T-cell (primary cell): ENCODE measurements around the gene TNFRSF14. TPM values are rescaled to one million over a fixed set of nuclear protein-coding genes. Genes with fewer than 3 reads are reported as not detected.

ENCODE experiments used
- ATAC-seq, 4 experiments: fragments of 200-7000 bp in 3 of 4; fragments of 150-1000 bp in 1 of 4; cut with Tn5 transposase; replicated peaks in 1 of 4; 1 replicate in 3 of 4; 2 replicates in 1 of 4; pipeline ENCODE4 v1.10.0; 2021; ENCODE audit warnings: moderate library complexity in 3 of 4, mild to moderate bottlenecking in 2 of 4, moderate number of reproducible peaks in 1 of 4
- CTCF ChIA-PET, 2 donors: fragments of 300-600 bp; sonication (Branson Sonifier 250); formaldehyde crosslinking; loops; one replicate each; lab custom pipeline; 2022; ENCODE audit warnings: antibody characterized with exemption in 2 of 2; lab: Charles Lee
- POLR2A ChIA-PET, 2 donors: fragments of 300-600 bp; sonication (Branson Sonifier 250); formaldehyde crosslinking; loops; one replicate each; lab custom pipeline; 2022; ENCODE audit warnings: antibody characterized with exemption in 2 of 2; lab: Charles Lee
- DNase-seq, 35 experiments: peaks; one replicate each; pipeline versions ENCODE4 v3.0.0 to v3.0.0-alpha.2; 2013 to 2023
- H3K27ac ChIP-seq: one replicate; pipeline ENCODE4 v1.5.1; 2013; ENCODE audit warnings: low read length
- H3K27me3 ChIP-seq, 2 experiments: replicated peaks in 1 of 2; 1 replicate in 1 of 2; 2 replicates in 1 of 2; pipeline versions ENCODE4 v1.6.1 to v1.7.0; 2013; ENCODE audit warnings: low read length in 1 of 2, mixed read lengths in 1 of 2; ENCODE audit not compliant: control insufficient read depth in 2 of 2, insufficient read depth in 2 of 2; ENCODE audit errors: extremely low read depth in 1 of 2
- H3K36me3 ChIP-seq, 2 donors: 1 replicate in 1 of 2; 2 replicates in 1 of 2; pipeline versions ENCODE4 v1.6.1 to v1.7.0; 2013; ENCODE audit warnings: low read length in 1 of 2; ENCODE audit not compliant: control insufficient read depth in 2 of 2, insufficient read depth in 1 of 2; ENCODE audit errors: extremely low read depth in 1 of 2
- H3K4me1 ChIP-seq, 2 experiments: 1 replicate in 1 of 2; 2 replicates in 1 of 2; pipeline versions ENCODE4 v1.6.1 to v1.7.0; 2013; ENCODE audit warnings: low read length in 2 of 2, mixed read lengths in 1 of 2; ENCODE audit not compliant: insufficient read depth in 2 of 2, control insufficient read depth in 1 of 2; ENCODE audit errors: extremely low read depth in 1 of 2
- H3K4me3 ChIP-seq, 2 donors: 1 replicate in 1 of 2; 2 replicates in 1 of 2; pipeline versions ENCODE4 v1.5.1 to v1.7.0; 2013; ENCODE audit warnings: mild to moderate bottlenecking in 2 of 2, low read length in 1 of 2, moderate library complexity in 1 of 2; ENCODE audit not compliant: control insufficient read depth in 1 of 2; ENCODE audit errors: extremely low read depth in 1 of 2
- H3K9me3 ChIP-seq: 2 replicates; pipeline ENCODE4 v1.7.0; 2013
- H3K27ac Mint-ChIP-seq, 2 donors: one replicate each; pipeline ENCODE4 v1.8.0; 2020 to 2021; ENCODE audit warnings: mild to moderate bottlenecking in 2 of 2, mixed read lengths in 2 of 2
- H3K27me3 Mint-ChIP-seq, 2 donors: one replicate each; pipeline ENCODE4 v1.8.0; 2021 to 2022; ENCODE audit warnings: mixed read lengths in 2 of 2
- H3K36me3 Mint-ChIP-seq: one replicate; pipeline ENCODE4 v1.8.0; 2021; ENCODE audit warnings: mixed read lengths
- H3K4me1 Mint-ChIP-seq, 3 donors: one replicate each; pipeline ENCODE4 v1.8.0; 2020 to 2022; ENCODE audit warnings: mixed read lengths in 3 of 3, mild to moderate bottlenecking in 1 of 3
- H3K4me3 Mint-ChIP-seq, 3 donors: one replicate each; pipeline ENCODE4 v1.8.0; 2020 to 2022; ENCODE audit warnings: mild to moderate bottlenecking in 3 of 3, mixed read lengths in 3 of 3, moderate library complexity in 3 of 3
- H3K9me3 Mint-ChIP-seq, 3 donors: one replicate each; pipeline ENCODE4 v1.8.0; 2020 to 2022; ENCODE audit warnings: mixed read lengths in 3 of 3
- WGBS: methylation state at CpG from one replicate; pipeline ENCODE4 v1.1.5; 2013; ENCODE audit warnings: missing lambda C conversion rate; ENCODE audit not compliant: insufficient coverage; 5-methylcytosine and 5-hydroxymethylcytosine counted together
- total RNA-seq, 35 experiments: library from RNA in 6 of 35; stranded (reverse) in 6 of 35; fragments of 120-200 nt in 1 of 35; gene quantifications; one replicate each; pipeline versions ENCODE4 v1.2.1 to v1.2.4 and lab custom pipeline; 2013 to 2026

The TNFRSF14 gene
- total RNA-seq, 5 donors from 2014 or later (not counting 1 experiment from before 2014, with no cell fraction given): 163 to 214 (median 211) TPM

DNA sequence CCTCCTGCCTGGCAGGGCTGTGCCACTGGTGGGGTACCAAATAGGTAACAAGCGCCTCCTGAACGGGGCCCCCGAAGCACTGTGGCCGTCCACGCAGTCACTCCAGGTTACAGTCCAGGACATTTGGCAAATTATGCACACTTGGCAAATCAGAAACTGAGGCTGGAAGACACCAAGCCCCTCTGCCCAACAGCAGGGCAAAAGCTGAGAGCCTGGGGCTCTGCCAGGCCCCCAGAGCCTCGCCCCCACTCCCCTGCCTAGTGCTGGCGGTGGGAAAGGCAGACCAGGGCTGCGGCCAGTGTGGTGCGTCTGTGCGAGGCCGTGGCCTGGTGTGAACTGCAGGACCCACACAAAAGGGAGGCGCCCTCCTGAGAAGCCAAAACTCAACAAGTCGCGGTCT is 39.2 kb upstream of the TNFRSF14 start:
- no peaks in the 10 kb centered on the region for H3K4me1 ChIP-seq
- Mint-ChIP-seq H3K36me3 (peaks cover 24% of the 10 kb centered on the region), H3K27me3 (no peaks in the 10 kb centered on the region), H3K4me1 (peaks cover 0 to under 1% (median 0%) of the 10 kb centered on the region in 3 donors), H3K9me3 (no peaks in the 10 kb centered on the region), H3K27ac (no peak overlapping the region), H3K4me3 (no peak overlapping the region)
- peaks cover 47 to 92% of the 10 kb centered on the region in 2 donors for H3K36me3 ChIP-seq
- DNase-seq: no peak
- CTCF ChIA-PET: no interaction called here
- H3K27me3 ChIP-seq: no peaks in the 10 kb centered on the region
- no peak overlapping the region for H3K4me3 ChIP-seq
- H3K27ac ChIP-seq: no peak overlapping the region
- H3K9me3 ChIP-seq: no peaks in the 10 kb centered on the region
- no peak for ATAC-seq
- POLR2A ChIA-PET: interaction anchor here in 1 of 2 donors (0.5 kb wide), 1 partner anchor 19 kb away, joined by 3 read pairs; no protein-coding TSS in a partner anchor
- WGBS: over 99% methylated on average over 14 of the region's 14 CpGs

DNA sequence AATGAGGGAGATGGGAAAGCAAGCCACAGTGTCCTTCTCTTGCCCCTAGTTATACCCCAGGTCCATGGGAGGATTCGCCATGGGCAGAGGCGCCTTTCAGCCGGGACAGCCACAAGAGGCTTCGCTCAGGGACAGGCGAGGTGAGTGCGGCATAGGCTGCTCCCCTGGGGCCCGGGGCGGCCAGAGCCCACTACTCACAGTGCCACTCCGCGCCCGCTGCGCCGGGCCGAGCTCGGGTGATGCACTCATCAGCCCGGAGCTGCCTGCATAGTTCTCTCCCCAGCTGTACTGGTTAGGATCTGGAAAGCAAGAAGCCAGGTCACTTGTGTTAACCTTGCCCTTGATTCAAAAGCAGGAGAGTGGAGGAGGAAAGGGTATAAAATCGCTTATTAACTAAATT is 38.2 kb upstream of the TNFRSF14 start:
- peaks cover 1 to 9% of the 10 kb centered on the region in 2 experiments for H3K4me1 ChIP-seq

DNA sequence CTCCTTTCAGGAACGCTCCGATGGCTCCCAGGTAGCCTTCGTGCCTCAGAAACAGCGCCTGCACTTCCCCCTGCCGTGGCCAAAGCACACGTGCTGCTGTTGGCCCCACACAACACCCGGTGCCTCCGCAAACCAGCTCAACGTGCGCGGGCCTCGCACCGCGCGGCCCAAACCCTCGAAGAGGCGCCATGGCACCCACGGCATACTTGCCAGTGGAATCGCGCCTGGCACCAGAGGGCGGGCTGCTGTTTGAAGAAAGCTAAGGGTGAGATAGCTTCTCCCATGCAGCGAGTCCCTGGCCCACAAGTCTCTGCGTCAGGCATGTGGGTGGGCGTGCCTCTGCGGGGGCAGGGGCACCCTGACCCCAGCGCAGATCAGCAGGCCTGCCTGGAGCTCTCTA is 37.6 kb upstream of the TNFRSF14 start:
- Mint-ChIP-seq H3K36me3 (peaks cover 24% of the 10 kb centered on the region), H3K27ac (no peak overlapping the region), H3K4me3 (no peak overlapping the region), H3K9me3 (no peaks in the 10 kb centered on the region), H3K27me3 (no peaks in the 10 kb centered on the region), H3K4me1 (peaks cover 13 to 17% (median 15%) of the 10 kb centered on the region in 3 donors)
- 95% methylated on average over 13 of the region's 26 CpGs for WGBS
- ATAC-seq (no peak), DNase-seq (no peak)
- H3K27me3 ChIP-seq: no peaks in the 10 kb centered on the region
- H3K4me1 ChIP-seq: peaks cover 6 to 15% of the 10 kb centered on the region in 2 experiments
- H3K27ac ChIP-seq: no peak overlapping the region
- no peak overlapping the region for H3K4me3 ChIP-seq
- CTCF ChIA-PET: no interaction called here
- POLR2A ChIA-PET: no interaction called here
- peaks cover 38 to 76% of the 10 kb centered on the region in 2 donors for H3K36me3 ChIP-seq
- H3K9me3 ChIP-seq: no peaks in the 10 kb centered on the region

More for the DNA sequence above, 38.2 kb upstream of the TNFRSF14 start:
- Histone ChIP-seq H3K36me3 (peaks cover 43 to 82% of the 10 kb centered on the region in 2 donors), H3K9me3 (no peaks in the 10 kb centered on the region), H3K4me3 (no peak overlapping the region), H3K27me3 (no peaks in the 10 kb centered on the region), H3K27ac (no peak overlapping the region)
- WGBS: 94% methylated on average over 12 of the region's 17 CpGs
- Mint-ChIP-seq H3K9me3 (no peaks in the 10 kb centered on the region), H3K27me3 (no peaks in the 10 kb centered on the region), H3K27ac (no peak overlapping the region), H3K4me3 (no peak overlapping the region), H3K4me1 (peaks cover 8 to 11% (median 10%) of the 10 kb centered on the region in 3 donors), H3K36me3 (peaks cover 24% of the 10 kb centered on the region)
- DNase-seq: no peak
- no peak for ATAC-seq
- CTCF ChIA-PET: no interaction called here
- POLR2A ChIA-PET: no interaction called here

DNA sequence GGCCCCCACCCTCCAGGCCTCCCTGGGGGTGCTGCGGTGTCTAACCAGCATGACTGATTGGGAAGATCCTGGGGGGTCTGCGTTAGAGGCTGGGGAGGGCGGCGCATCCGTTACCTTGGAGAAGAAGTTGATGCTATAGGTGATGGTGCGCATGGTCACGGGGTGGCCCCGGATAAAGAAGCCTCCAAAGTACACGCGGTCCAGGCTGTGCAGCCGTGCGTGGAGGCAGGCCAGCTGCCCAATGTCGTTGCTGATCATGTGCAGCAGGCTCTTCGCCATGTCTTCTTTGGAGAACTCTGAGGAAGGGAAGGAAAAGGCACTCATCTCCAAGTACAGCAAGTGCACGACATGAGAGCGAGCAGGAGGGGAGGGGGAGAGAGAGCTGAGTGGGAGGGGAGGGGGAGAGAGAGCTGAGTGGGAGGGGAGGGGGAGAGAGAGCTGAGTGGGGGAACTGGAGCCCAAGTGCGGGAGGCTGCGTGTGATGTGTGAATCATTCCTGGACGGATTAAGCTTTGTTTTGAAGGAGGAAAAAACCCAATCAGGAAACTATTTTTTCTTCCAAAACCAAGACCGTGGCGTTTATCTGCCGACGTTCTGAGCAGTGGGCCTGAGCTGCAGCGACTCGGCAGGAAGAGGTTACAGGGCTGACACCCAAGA is 37.0 kb upstream of the TNFRSF14 start:
- H3K27ac ChIP-seq: no peak overlapping the region
- WGBS: 96% methylated on average over 12 of the region's 25 CpGs
- POLR2A ChIA-PET: no interaction called here
- peaks cover 6 to 21% of the 10 kb centered on the region in 2 experiments for H3K4me1 ChIP-seq
- no peaks in the 10 kb centered on the region for H3K9me3 Mint-ChIP-seq
- no peak overlapping the region for H3K27ac Mint-ChIP-seq
- no peaks in the 10 kb centered on the region for H3K9me3 ChIP-seq
- H3K27me3 ChIP-seq: no peaks in the 10 kb centered on the region
- H3K4me3 ChIP-seq: no peak overlapping the region
- H3K36me3 ChIP-seq: peaks cover 33 to 70% of the 10 kb centered on the region in 2 donors
- no peak overlapping the region for H3K4me3 Mint-ChIP-seq
- H3K4me1 Mint-ChIP-seq: peaks cover 18 to 23% (median 20%) of the 10 kb centered on the region in 3 donors
- peaks cover 24% of the 10 kb centered on the region for H3K36me3 Mint-ChIP-seq
- H3K27me3 Mint-ChIP-seq: no peaks in the 10 kb centered on the region
- ATAC-seq: no peak
- CTCF ChIA-PET: no interaction called here
- no peak for DNase-seq

DNA sequence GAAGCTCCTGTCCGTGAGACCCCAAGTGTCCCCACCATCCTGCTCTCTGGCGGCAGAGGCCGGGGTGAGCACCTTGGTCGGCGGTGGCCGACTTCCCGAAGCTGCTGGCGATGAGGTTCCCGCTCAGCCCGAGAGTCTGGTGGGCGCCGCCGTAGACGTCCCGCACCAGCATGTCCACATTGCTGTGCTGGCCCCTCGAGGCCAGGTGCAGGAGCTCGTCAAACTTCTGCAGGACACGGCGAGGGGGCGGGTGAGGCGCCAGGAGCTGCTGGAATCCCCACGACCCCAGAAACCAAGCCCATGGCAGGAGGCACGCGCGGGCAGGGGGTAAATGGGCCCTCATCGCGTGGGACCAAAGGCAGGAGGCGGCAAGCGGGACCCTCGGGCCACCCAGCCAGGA is 36.4 kb upstream of the TNFRSF14 start:
- no peak overlapping the region for H3K4me3 Mint-ChIP-seq
- Histone ChIP-seq H3K27ac (no peak overlapping the region), H3K9me3 (no peaks in the 10 kb centered on the region), H3K4me3 (no peak overlapping the region), H3K4me1 (peaks cover 10 to 27% of the 10 kb centered on the region in 2 experiments), H3K27me3 (no peaks in the 10 kb centered on the region), H3K36me3 (peaks cover 32 to 68% of the 10 kb centered on the region in 2 donors)
- 93% methylated on average over 30 of the region's 30 CpGs for WGBS
- H3K36me3 Mint-ChIP-seq: peaks cover 24% of the 10 kb centered on the region
- ATAC-seq: no peak
- H3K4me1 Mint-ChIP-seq: peaks cover 24 to 29% (median 25%) of the 10 kb centered on the region in 3 donors
- H3K9me3 Mint-ChIP-seq: no peaks in the 10 kb centered on the region
- ChIA-PET POLR2A (interaction anchor here in 1 of 2 donors (0.5 kb wide), 1 partner anchor 401 kb away, joined by 5 read pairs; no protein-coding TSS in a partner anchor), CTCF (no interaction called here)
- DNase-seq: no peak
- no peak overlapping the region for H3K27ac Mint-ChIP-seq
- no peaks in the 10 kb centered on the region for H3K27me3 Mint-ChIP-seq

DNA sequence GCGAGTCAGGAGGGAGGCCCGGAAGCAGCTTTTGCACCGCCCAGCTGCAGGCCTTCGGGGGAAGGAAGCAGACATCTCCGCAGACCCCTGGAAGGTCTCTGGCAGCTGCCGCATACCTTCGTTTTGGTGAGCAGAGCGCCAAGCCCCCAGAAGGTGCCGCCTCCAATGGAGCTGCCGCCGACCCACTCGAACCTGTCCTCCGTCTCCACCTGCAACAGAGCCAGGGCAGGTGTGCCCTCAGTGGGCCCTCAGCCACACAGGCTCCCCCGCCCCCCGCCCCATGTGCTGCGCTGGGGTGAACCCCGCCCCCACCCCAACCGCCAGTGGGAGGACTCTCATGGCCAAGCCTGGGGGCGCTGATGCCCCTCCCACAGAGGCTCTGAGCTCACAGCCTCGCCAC is 36.0 kb upstream of the TNFRSF14 start:
- CTCF ChIA-PET: no interaction called here
- Histone ChIP-seq H3K27ac (no peak overlapping the region), H3K9me3 (no peaks in the 10 kb centered on the region), H3K4me1 (peaks cover 14 to 32% of the 10 kb centered on the region in 2 experiments), H3K4me3 (no peak overlapping the region), H3K27me3 (no peaks in the 10 kb centered on the region), H3K36me3 (peaks cover 32 to 63% of the 10 kb centered on the region in 2 donors)
- ATAC-seq (no peak), DNase-seq (no peak)
- 89% methylated on average over 11 of the region's 20 CpGs for WGBS
- Mint-ChIP-seq H3K4me3 (no peak overlapping the region), H3K36me3 (peaks cover 24% of the 10 kb centered on the region), H3K27ac (no peak overlapping the region), H3K4me1 (peaks cover 29 to 33% (median 30%) of the 10 kb centered on the region in 3 donors), H3K9me3 (no peaks in the 10 kb centered on the region), H3K27me3 (no peaks in the 10 kb centered on the region)
- POLR2A ChIA-PET: interaction anchor here in 1 of 2 donors (0.5 kb wide), 1 partner anchor 402 kb away, joined by 5 read pairs; no protein-coding TSS in a partner anchor
